Memory B cell (primary cell): ENCODE results near the gene ACTL7B.

Experiments
- ATAC-seq: fragments of 150-1000 bp; cut with Tn5 transposase; 2 replicates; pipeline ENCODE4 v1.10.0; 2021; ENCODE audit warnings: low read depth, mild to moderate bottlenecking, moderate library complexity
- DNase-seq, 2 donors: peaks; one replicate each; pipeline ENCODE4 v3.0.0; 2022; ENCODE audit warnings: low spot score in 2 of 2
- H3K27ac Mint-ChIP-seq: one replicate; pipeline ENCODE4 v1.8.0; 2022; ENCODE audit warnings: mild to moderate bottlenecking, moderate library complexity, mixed read lengths
- H3K27me3 Mint-ChIP-seq: one replicate; pipeline ENCODE4 v1.8.0; 2022; ENCODE audit warnings: mixed read lengths
- H3K36me3 Mint-ChIP-seq: one replicate; pipeline ENCODE4 v1.8.0; 2022; ENCODE audit warnings: mild to moderate bottlenecking, mixed read lengths
- H3K4me1 Mint-ChIP-seq: one replicate; pipeline ENCODE4 v1.8.0; 2022; ENCODE audit warnings: mixed read lengths
- H3K4me3 Mint-ChIP-seq: one replicate; pipeline ENCODE4 v1.8.0; 2022; ENCODE audit warnings: mild to moderate bottlenecking, moderate library complexity, mixed read lengths
- H3K9me3 Mint-ChIP-seq: one replicate; pipeline ENCODE4 v1.8.0; 2022; ENCODE audit warnings: mixed read lengths

Gene ACTL7B

DNA sequence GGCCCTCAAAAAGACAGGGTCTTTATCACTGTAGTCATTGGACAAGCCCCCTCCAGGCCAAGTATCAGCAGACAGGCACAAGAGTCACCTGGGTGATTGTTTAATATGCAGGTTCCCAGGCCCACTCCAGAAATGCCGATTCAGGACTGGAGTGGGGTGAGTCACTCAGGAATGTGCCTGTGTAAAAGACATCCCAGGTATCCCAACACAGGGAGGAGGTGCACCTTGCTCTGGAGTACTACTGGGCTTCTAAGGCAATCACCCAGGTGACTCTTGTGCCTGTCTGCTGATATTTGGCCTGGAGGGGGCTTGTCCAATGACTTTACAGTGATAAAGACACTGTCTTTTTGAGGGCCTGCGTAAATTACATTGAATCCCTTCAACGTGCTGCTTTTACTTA lies 40.6 kb downstream of the ACTL7B start:
- no peak overlapping the region for H3K27ac Mint-ChIP-seq
- no peak for ATAC-seq
- H3K4me1 Mint-ChIP-seq: peaks cover 21% of the 10 kb centered on the region
- peaks cover 3% of the 10 kb centered on the region for H3K27me3 Mint-ChIP-seq
- H3K9me3 Mint-ChIP-seq: no peaks in the 10 kb centered on the region
- peaks cover 3% of the 10 kb centered on the region for H3K36me3 Mint-ChIP-seq
- H3K4me3 Mint-ChIP-seq: no peak overlapping the region
- no peak for DNase-seq

DNA sequence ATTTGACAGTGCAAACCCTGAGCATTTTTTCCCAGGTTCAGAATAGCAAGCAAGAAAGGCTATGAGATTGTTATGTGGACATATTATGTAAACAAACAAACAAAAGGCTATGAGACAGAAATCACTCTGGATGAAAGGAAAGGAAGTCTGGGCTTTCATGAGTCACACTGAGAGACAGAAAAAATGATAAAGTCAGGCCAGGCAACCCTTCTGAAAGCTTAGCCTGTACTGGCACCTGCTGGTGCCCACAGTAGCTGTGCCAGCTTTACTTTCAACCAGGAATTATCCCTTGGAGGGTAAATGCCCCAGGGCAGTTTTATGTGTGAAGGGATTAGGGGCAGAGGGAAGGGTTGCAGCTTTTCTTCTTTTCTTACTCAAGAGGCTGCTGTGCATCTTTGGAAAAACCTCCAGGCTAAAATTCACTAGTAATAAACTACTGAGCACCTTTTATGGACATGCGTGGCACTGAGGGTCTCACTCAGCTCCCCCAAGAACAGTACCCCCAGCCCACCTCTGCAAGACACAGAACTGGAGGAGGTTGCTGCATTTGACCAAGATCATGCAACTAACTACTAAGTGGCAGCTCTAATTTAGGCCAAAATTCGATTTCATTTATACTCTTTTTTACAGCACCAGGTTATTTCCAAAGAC lies 41.7 kb downstream of the ACTL7B start:
- Mint-ChIP-seq H3K27ac (no peak overlapping the region), H3K27me3 (no peaks in the 10 kb centered on the region), H3K4me3 (no peak overlapping the region), H3K9me3 (no peaks in the 10 kb centered on the region), H3K4me1 (peaks cover 17% of the 10 kb centered on the region), H3K36me3 (no peaks in the 10 kb centered on the region)
- no peak for ATAC-seq
- no peak for DNase-seq

DNA sequence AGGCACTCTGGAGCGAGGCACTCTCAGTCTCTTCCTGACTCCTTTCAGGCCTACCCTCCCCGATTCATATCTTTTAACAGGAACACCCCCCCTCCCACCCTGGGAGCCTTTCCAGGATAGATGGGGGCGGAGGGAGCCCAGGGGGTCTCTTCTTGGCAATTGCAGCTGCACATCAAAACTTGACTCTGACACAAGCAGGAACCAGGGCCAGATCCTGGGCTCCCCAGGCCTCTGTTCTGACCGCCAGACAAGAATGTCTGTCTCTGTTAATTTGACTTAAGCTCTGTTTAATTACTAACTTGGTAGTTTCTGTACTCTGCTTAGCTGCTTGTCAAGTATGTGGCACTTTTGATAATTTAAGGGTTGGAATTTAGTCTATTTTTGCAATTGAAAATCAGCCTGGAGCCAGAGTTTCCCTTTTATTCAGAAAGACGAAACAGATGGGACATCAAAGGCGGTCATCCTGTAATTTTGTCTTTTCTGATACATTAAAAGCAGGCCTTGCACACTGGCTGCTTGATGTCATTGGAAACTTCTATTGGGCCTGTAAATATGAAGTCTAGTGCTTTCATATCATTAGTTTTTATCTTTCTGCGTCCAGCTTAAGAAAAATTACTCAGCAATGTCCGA lies 43.3 kb downstream of the ACTL7B start:
- Mint-ChIP-seq H3K4me1 (peaks cover 6% of the 10 kb centered on the region), H3K4me3 (no peak overlapping the region), H3K27me3 (peaks cover 2% of the 10 kb centered on the region), H3K36me3 (no peaks in the 10 kb centered on the region), H3K27ac (no peak overlapping the region), H3K9me3 (no peaks in the 10 kb centered on the region)
- DNase-seq (no peak), ATAC-seq (no peak)

DNA sequence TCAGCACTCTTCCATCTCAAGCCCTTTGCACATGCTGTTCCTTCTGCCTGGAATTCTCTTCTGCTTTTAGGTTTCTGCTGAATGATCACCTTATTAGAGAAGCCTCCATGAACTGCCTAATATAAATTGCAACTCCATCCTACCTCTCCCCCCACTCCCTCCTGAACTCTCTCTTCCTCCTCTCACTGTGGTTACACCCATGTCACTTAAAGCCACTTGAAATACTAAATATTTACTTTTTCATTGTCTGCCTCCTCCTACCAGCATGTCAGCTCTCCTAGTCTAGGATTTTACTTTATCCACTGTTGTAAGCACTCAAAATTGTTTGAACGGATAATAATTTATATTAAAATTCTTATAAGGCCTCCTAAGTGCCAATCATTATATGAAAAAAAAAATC lies 43.8 kb downstream of the ACTL7B start:
- H3K9me3 Mint-ChIP-seq: no peaks in the 10 kb centered on the region
- H3K4me3 Mint-ChIP-seq: no peak overlapping the region
- DNase-seq (no peak), ATAC-seq (no peak)
- H3K27ac Mint-ChIP-seq: no peak overlapping the region
- peaks cover 2% of the 10 kb centered on the region for H3K27me3 Mint-ChIP-seq
- H3K36me3 Mint-ChIP-seq: no peaks in the 10 kb centered on the region
- H3K4me1 Mint-ChIP-seq: peaks cover 6% of the 10 kb centered on the region

DNA sequence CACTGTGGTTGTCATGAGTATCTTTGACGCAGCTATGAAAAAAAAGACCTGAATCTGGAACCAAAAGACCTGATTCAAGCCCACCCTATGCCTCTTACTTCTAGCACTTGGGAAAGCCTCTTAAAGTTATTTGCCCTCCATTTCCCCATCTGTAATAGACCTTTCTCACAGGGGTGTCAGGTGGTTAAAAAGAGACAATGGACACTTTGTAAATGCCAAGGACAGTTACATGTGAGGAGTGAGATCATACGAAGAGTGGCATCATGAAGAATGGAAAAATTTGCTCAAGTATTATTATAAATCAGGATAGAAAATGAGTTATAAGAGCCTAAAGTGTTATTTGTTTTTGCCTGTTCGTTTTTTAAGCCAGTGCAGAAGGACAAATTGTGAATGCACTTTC lies 46.5 kb downstream of the ACTL7B start:
- ATAC-seq (no peak), DNase-seq (no peak)
- Mint-ChIP-seq H3K4me3 (no peak overlapping the region), H3K27ac (no peak overlapping the region), H3K36me3 (no peaks in the 10 kb centered on the region), H3K9me3 (no peaks in the 10 kb centered on the region), H3K4me1 (no peaks in the 10 kb centered on the region), H3K27me3 (peaks cover 7% of the 10 kb centered on the region)
